Hepatocyte (in vitro differentiated cells): Measurements from ENCODE around the gene ARFGAP2.

ENCODE experiments used
- EZH2 ChIP-seq: fragments of 200-600 bp; sonication (generic); IDR thresholded peaks from 2 replicates; pipeline ENCODE4 v1.6.1; 2016; ENCODE audit warnings: antibody characterized with exemption, mild to moderate bottlenecking, borderline replicate concordance
- EZH2phosphoT487 ChIP-seq: fragments of 200-600 bp; sonication (generic); IDR thresholded peaks from one replicate; pipeline ENCODE4 v1.6.1; 2018; ENCODE audit warnings: antibody characterized with exemption, mild to moderate bottlenecking, low read depth, moderate library complexity; ENCODE audit not compliant: unreplicated experiment, severe bottlenecking

- TF ChIP-seq EZH2phosphoT487: no peak
- no peak for TF ChIP-seq EZH2
These were observed 43.7 kb upstream of the ARFGAP2 start for GRCh38 chr11:47220401-47220821.
